Activated CD8-positive, alpha-beta T cell treated with anti-CD3 and anti-CD28 coated beads for 36 hours (primary cell): ENCODE measurements around the gene CCN2. TPM values are rescaled to one million over a fixed set of nuclear protein-coding genes. Genes with fewer than 3 reads are reported as not detected.

Experiments used
- ATAC-seq: fragments of 200-7000 bp; cut with Tn5 transposase; one replicate; pipeline ENCODE4 v1.10.0; 2021; ENCODE audit warnings: mild to moderate bottlenecking, moderate library complexity
- CTCF ChIA-PET: fragments of 350-600 bp; sonication (Branson Sonifier 250); formaldehyde crosslinking; loops from one replicate; lab custom pipeline; 2021; ENCODE audit warnings: antibody characterized with exemption; lab: Charles Lee
- POLR2A ChIA-PET: fragments of 350-600 bp; sonication (Branson Sonifier 250); formaldehyde crosslinking; loops from one replicate; lab custom pipeline; 2021; ENCODE audit warnings: antibody characterized with exemption; lab: Charles Lee
- DNase-seq: peaks from one replicate; pipeline ENCODE4 v3.0.0-alpha.2; 2020
- H3K27ac Mint-ChIP-seq: one replicate; pipeline ENCODE4 v1.8.0; 2021; ENCODE audit warnings: mild to moderate bottlenecking, mixed read lengths
- H3K27me3 Mint-ChIP-seq: one replicate; pipeline ENCODE4 v1.8.0; 2021; ENCODE audit warnings: mixed read lengths
- H3K36me3 Mint-ChIP-seq: one replicate; pipeline ENCODE4 v1.8.0; 2021; ENCODE audit warnings: low read depth, mixed read lengths
- H3K4me1 Mint-ChIP-seq: one replicate; pipeline ENCODE4 v1.8.0; 2021; ENCODE audit warnings: low read depth, mixed read lengths
- H3K4me3 Mint-ChIP-seq: one replicate; pipeline ENCODE4 v1.8.0; 2021; ENCODE audit warnings: mild to moderate bottlenecking, moderate library complexity, mixed read lengths
- H3K9me3 Mint-ChIP-seq: one replicate; pipeline ENCODE4 v1.8.0; 2021; ENCODE audit warnings: mixed read lengths
- intact Hi-C: fragments of 100-400 bp; cut with micrococcal nuclease; formaldehyde crosslinking; loops from one replicate; pipeline ENCODE4 v1.10.0; 2022
- total RNA-seq, 2 experiments: library from RNA; stranded (reverse); gene quantifications; one replicate each; pipeline ENCODE4 v1.2.3, GENCODE V29; 2021
- TF ChIP-seq, protein P1 (sequence below): fragments of 200-600 bp; IDR thresholded peaks from one replicate; pipeline ENCODE4 v1.8.0; 2022; ENCODE audit warnings: antibody characterized with exemption, mild to moderate bottlenecking

The CCN2 gene
- total RNA-seq, 2 experiments from 2014 or later, result not detected

DNA sequence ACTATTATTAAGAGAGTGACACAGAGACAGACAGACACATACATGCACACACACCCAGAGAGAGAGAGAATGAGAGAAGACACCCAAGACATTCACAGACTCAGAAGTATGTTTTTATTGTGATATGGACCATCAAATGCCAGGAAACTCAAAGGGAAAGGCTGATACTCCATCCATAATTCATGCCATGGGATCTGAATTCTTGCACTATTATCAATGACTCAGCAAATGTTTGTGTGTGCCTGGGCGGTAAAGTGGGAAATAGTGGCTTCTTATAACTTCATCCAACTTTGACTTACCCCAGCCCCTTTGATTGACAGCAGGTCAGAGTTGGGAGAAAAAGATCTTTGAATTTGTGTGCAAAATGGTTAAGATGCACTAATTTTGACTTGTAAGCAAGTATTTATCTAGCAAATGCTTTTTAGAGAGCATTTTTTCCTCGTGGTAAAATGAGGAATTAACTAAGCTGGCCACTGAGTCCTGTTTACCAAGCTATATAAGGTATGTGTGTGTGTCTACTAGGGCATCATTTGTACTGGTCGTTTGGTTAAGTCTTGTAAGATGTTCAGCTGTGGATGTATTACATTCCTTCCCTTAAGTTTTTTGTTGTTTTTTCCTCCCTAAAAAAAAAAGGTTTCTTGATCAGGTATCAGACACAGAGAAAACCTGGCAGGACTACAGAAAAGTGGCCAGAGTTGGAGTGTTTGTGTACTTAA is 3.0 kb upstream of the CCN2 start:
- TF ChIP-seq, protein P1, sequence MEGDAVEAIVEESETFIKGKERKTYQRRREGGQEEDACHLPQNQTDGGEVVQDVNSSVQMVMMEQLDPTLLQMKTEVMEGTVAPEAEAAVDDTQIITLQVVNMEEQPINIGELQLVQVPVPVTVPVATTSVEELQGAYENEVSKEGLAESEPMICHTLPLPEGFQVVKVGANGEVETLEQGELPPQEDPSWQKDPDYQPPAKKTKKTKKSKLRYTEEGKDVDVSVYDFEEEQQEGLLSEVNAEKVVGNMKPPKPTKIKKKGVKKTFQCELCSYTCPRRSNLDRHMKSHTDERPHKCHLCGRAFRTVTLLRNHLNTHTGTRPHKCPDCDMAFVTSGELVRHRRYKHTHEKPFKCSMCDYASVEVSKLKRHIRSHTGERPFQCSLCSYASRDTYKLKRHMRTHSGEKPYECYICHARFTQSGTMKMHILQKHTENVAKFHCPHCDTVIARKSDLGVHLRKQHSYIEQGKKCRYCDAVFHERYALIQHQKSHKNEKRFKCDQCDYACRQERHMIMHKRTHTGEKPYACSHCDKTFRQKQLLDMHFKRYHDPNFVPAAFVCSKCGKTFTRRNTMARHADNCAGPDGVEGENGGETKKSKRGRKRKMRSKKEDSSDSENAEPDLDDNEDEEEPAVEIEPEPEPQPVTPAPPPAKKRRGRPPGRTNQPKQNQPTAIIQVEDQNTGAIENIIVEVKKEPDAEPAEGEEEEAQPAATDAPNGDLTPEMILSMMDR, result no peak
- intact Hi-C loops, result no loop called here
- H3K4me1 Mint-ChIP-seq, result peaks cover 10% of the 10 kb centered on the region
- H3K36me3 Mint-ChIP-seq, result no peaks in the 10 kb centered on the region
- H3K27ac Mint-ChIP-seq, result no peak overlapping the region
- ATAC-seq (no peak), DNase-seq (no peak)
- peaks cover 46% of the 10 kb centered on the region for H3K27me3 Mint-ChIP-seq
- no peak overlapping the region for H3K4me3 Mint-ChIP-seq
- ChIA-PET CTCF (interaction anchor here (1.3 kb wide), 1 partner anchor 38 kb away, joined by 4 read pairs; no protein-coding TSS in a partner anchor), POLR2A (no interaction called here)
- no peaks in the 10 kb centered on the region for H3K9me3 Mint-ChIP-seq

DNA sequence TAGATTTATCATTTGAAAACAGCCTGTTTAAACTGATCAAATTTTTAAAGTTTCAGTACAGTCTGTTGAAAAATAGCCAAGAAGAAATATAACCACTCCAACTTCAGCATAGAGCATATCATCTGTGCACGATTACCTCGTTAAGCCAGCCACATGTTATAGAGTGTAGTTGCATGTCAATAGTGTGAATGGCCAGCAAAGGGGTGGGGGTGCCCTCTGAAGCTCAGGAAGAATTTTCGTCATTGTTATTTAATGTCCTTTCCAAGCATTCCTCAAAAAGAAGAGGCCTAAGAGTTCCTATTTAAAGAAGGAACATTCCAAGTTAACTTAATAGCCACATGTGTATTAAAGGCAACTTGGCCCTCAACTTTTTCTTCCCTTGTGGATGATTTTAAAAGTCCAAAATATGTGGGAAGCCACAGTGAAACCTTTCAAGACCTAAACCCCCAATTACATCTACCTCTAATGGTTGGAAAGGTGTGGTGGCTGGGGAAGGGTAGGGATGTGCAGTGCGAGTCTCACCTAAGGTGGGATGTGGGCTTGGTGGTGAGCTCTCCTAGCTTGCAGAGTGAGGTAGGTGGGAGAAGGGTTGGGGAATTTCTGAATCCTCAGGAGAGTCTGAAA is 1.8 kb upstream of the CCN2 start:
- no peak overlapping the region for H3K4me3 Mint-ChIP-seq
- ATAC-seq, result no peak
- POLR2A ChIA-PET, result no interaction called here
- H3K36me3 Mint-ChIP-seq, result no peaks in the 10 kb centered on the region
- H3K4me1 Mint-ChIP-seq, result peaks cover 10% of the 10 kb centered on the region
- DNase-seq, result no peak
- CTCF ChIA-PET, result no interaction called here
- intact Hi-C loops, result no loop called here
- H3K27ac Mint-ChIP-seq, result no peak overlapping the region
- peaks cover 54% of the 10 kb centered on the region for H3K27me3 Mint-ChIP-seq
- TF ChIP-seq, protein P1, result no peak
- H3K9me3 Mint-ChIP-seq, result no peaks in the 10 kb centered on the region

DNA sequence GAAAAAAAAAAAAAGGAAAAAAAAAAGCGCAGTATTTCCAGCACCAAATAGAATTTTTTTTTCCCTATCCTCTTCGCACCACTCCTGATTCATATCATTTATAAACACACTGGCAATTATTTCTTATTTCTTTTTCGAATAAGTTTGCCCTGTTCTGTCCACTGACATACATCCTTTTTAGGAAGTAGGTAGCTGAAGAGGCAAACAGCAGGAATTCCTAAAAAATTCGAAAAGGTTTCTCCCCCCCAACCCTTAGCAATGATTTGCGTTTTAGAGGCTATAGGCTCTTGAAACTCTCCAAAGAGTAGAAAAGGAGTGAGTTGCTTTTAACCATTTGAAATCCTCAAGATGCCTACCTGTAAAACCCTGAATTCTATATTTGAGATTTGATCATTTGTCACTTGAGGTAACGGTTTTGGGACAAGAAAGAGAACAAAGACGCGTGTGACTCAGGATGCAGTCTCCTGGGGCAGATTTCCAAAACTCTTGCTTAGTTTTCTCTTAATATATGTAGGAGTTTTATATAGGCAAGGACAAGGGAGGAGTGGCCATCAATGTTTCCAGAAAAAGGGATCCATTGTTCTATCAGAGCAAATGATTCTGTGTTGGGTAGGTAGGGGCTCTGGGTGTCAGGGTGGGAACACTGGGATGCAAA is 531 bp upstream of the CCN2 start:
- ATAC-seq (no peak), DNase-seq (no peak)
- intact Hi-C loops, result no loop called here
- TF ChIP-seq, protein P1, result no peak
- Mint-ChIP-seq H3K9me3 (no peaks in the 10 kb centered on the region), H3K4me3 (peak overlapping the region; percentile 24), H3K27me3 (peaks cover 64% of the 10 kb centered on the region), H3K27ac (no peak overlapping the region), H3K36me3 (no peaks in the 10 kb centered on the region), H3K4me1 (peaks cover 10% of the 10 kb centered on the region)
- ChIA-PET CTCF (interaction anchor here (1.3 kb wide), 1 partner anchor 28 kb away, joined by 3 read pairs; no protein-coding TSS in a partner anchor), POLR2A (no interaction called here)

DNA sequence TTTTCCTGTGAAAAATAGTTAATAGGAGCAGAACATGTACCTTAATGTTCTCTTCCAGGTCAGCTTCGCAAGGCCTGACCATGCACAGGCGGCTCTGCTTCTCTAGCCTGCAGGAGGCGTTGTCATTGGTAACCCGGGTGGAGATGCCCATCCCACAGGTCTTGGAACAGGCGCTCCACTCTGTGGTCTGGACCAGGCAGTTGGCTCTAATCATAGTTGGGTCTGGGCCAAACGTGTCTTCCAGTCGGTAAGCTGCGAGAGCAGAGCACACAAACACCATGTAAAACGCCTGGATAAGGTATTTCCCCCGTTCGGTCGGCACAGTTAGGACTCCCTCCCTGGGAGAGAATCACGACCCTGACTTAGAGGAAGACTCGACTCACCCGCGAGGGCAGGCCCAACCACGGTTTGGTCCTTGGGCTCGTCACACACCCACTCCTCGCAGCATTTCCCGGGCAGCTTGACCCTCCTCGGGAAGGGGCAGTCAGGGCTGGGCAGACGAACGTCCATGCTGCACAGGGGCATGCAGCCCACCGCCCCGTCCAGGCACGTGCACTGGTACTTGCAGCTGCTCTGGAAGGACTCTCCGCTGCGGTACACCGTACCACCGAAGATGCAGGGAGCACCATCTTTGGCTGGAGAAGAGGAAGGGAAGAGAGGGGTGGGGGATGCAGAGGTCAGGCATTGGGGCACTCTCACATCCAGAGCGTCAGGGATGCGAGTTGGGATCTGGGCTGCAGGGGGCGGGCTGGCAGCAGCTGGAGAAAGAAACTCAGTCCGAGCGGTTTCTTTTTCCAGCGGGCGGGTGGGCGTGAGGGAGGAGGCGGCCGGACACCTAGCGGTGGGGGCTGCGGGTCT is 1.0 kb downstream of the CCN2 start:
- intact Hi-C loops, result no loop called here
- POLR2A ChIA-PET, result no interaction called here
- ATAC-seq, result peak; percentile 37

More for the DNA sequence above, 1.0 kb downstream of the CCN2 start:
- peak; percentile 34 for DNase-seq
- peaks cover 70% of the 10 kb centered on the region for H3K27me3 Mint-ChIP-seq
- TF ChIP-seq, protein P1, result no peak
- no peaks in the 10 kb centered on the region for H3K36me3 Mint-ChIP-seq
- no peak overlapping the region for H3K27ac Mint-ChIP-seq
- peak overlapping the region; percentile 65 for H3K4me3 Mint-ChIP-seq
- CTCF ChIA-PET, result interaction anchor here (1.3 to 2.3 kb wide), 2 partner anchors 19 to 35 kb away, joined by 4 to 8 read pairs; no protein-coding TSS in a partner anchor
- peaks cover 10% of the 10 kb centered on the region for H3K4me1 Mint-ChIP-seq
- H3K9me3 Mint-ChIP-seq, result no peaks in the 10 kb centered on the region
